RKO (cell line): ENCODE results near the gene SRMS.
A peak's percentile ranks its signal among the peaks of the same experiment; 100 is the strongest.

Source experiments
- DNase-seq: peaks from one replicate; pipeline ENCODE4 v3.0.0-alpha.2; 2016; ENCODE audit warnings: low spot score

Gene SRMS

GRCh38 chr20:63538204-63539091 lies 9.1 kb downstream of the SRMS start:
- peak; percentile 73 for DNase-seq

DNA sequence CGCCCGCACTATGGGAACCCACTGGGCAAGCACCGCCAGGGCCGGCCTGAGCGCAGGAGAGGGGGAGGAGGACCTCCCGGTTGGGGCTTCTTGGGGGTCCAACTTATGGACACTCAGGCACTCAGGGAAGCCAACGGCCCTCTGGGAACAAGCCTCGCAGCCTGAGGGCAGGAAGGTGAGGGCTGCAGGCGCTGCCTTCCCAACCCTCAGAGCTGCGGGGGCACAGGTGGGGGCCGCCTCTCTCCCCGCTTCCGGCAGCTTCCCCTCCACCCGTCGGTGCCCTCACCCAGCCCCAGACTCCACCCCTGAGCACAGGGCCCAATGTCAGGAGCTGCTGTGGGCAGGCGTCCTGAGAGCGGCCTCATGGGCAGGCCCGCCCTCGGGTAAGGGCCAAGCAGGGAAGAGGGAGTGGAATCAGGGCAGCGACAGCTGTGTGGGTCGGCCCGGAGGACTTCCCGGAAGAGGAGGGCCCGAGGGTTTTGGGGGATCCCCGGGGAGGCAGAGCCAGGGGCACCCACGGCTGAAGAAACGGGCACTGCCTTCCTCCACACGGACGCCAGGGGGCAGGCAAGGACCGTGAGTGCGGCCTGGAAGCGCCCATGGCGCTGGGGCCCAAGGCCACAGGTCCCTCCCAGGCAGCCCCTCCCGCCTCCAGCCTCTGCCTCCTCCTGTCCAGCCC lies 9.9 kb downstream of the SRMS start:
- peak; percentile 99 for DNase-seq

DNA sequence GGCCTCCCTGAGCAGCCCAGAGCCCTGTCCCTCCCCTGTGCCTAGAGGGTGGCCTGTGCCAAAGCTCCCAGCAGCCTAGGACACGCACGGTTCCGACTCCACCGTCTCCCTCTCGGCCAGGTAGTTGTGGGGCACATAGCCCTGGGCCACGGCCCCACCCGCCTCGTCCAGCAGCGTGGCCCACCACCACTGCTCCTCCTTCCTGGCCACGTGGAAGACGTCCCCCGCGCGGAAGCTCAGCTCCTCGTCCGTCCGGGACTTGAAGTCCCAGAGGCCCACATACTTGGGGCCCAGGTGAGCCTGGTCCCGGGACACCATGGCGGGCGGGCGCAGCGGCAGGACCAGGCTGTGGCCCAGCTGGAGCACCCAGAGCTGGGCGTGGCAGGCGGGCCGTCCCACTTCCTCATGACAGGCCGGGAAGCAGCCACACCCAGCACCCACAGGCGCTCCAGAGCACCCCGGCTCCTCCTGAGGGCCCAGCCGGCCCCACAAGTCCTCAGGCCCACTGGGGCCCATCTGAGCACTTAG lies 10.5 kb downstream of the SRMS start, which contains the start of gene PTK6:
PTK6 (minus strand) TSS at position 380 of the 528 bp plus-strand sequence; CDS start at position 318, 62 bp downstream.
- peak; percentile 87 for DNase-seq

DNA sequence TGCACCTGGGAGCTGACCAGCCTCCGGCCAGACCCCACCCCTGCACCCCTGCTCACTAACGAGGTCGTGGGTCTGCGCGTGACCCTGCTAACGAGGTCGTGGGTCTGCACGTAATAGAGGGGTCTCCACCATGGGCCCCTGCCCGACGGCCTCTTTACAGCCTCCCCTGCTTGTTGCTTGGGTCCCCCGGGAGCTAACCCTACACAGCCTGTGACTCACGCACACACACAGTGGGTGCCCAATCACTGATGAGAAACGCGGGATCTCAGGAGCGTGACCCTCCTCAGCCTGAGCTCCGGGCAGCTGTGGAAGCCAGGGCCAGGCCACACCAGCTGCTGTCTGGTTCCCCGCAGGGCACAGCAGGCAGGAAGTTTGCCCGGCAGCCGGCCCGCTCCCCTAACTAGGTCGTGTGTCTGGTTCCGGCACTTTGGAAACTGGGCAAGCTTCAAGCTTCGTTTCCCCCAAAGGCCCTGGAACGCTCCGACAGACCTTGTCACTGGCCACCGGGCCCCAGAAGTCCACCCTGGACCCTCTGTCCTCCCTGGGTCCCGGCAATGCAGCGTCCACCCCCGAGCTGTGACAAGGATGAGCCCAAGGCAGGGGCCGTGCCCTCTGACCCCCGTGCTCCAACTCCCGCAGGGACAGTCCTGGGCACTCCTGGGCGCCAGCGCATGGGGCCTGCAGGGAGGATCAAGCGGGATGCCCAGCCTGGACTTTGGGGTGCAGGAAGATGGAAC lies 11.1 kb downstream of the SRMS start:
- DNase-seq: peak; percentile 87

- DNase-seq: no peak
Measured at GRCh38 chr20:63534831-63535651, 12.5 kb downstream of the SRMS start.

DNA sequence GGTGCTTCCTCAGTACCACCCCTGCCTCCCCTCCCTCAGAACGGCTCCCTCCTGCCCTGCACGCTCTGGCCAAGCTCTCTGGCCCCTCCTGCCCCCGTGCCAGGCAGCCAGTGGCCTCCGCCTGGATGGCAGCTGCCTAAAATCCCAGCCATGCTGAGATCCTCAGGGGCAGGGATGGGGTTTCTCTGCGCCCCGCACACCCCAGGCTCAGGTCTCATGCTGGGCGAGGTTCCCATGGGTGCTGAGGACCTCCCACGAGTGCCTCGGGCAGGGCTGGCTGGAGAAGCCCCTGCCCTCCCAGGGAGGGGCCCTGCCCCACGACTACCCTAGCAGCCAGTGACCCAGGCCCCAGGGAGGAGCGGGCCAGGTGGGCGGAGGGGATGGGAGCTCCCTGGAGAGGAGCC lies 13.1 kb downstream of the SRMS start:
- no peak for DNase-seq

GRCh38 chr20:63533871-63534393 lies 13.6 kb downstream of the SRMS start:
- no peak for DNase-seq

- DNase-seq: no peak
Measured at GRCh38 chr20:63533388-63533787, 14.2 kb downstream of the SRMS start.

DNA sequence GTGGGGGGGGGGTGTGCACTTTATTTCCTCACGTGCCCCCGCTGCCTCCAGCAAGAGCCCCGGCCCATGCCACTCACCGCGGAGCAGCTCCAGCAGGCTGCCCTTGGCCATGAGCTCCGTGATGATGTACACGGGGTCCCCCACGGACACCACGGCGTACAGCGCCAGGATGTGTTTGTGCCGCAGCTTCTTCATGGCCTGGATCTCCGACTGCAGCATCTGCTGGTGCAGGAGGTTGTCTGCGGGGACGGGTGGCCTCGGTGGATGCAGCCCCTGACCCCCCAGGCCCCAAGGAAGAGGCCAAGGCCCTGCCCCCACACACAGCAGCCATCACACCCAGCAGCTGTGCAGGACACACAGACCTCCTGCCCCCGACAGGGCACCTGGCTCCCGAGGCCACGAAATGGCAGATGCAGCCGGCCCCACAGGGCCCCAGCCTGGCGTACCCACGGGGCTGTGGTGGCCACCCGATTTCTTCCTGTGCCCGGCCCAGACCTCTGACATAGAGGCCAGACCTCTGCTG lies 15.0 kb downstream of the SRMS start:
- no peak for DNase-seq

DNA sequence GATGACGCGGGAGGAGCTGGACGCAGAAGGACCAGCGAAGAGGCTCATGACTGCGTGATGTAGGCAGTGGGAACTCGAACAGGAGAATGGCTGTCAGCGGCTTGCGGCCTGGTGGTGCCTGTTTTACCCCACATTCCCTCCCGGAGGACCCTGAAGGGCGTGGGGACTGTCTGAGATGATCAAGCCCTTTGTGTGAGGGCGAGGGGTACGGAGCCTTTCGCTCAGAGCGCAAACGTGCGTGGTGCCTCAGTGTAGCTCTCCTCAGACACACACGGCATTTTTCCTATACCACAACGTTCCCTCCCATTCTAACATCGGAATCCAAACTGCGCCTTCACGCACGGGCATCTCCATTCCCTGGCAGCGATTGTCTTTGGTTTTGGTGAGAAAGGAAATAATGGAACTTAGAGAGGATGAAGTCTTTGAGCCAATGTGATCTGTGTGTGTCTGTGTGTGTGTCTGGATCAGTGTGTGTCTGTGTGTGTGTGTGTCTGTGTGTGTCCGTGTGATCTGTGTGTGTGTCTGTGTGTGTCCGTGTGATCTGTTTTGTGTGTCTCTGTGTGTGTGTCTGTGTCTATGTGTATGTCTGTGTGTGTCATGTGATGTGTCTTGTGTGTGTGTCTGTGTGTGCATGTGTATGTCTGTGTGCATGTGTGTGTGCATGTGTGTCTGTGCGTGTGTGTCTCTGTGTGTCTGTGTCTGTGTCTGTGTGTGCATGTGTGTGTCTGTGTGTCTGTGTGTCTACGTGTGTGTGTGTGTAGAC lies 15.7 kb downstream of the SRMS start:
- DNase-seq: no peak

- DNase-seq: no peak
Measured at GRCh38 chr20:63530788-63531160, 16.8 kb downstream of the SRMS start.

DNA sequence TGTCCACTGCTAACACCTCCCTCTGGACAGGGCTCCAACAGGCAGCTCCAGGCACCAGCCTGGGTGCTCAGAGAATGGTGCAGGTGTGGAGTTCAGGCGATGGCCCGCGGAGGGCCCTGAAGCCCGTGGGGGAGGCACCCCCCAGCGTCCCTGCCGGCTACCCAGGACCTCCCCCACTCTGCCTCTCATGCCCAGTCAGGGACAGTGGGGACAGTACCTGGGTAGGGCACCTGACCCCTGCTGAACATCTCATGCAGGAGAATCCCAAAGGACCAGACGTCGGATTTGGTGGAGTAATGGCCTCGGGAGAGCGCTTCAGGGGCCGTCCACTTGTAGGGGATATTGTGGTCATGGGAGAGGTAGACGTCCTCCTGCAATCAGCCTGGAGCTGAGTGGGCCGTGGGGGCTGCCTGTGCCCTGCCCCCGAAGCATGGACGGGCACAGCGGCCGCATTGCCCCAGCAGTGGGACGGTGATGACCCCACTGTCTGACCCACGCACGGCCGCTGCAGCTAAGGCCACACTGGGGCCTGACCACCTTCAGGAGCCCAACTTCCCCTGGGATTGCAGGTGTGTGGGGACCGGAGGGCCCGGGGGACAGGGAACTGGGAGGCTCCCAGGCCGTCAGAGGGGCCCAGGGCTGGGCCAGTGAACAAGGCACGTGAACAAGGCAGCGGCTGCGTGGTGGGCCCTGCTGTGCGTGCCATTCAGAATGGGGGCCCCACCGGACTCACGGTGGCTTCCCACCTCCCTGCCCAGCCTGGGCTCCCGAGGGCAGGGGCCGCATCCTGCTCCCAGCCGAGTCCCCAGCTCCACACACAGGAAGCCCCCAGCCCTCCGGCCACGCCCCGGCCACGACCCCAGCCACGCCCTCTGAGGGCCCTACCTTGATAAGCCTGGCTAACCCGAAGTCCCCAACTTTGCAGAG lies 17.4 kb downstream of the SRMS start:
- DNase-seq: no peak

- no peak for DNase-seq
Measured at GRCh38 chr20:63529180-63529860, 18.2 kb downstream of the SRMS start.

- DNase-seq: no peak
Measured at GRCh38 chr20:63527184-63527583, 20.4 kb downstream of the SRMS start.

DNA sequence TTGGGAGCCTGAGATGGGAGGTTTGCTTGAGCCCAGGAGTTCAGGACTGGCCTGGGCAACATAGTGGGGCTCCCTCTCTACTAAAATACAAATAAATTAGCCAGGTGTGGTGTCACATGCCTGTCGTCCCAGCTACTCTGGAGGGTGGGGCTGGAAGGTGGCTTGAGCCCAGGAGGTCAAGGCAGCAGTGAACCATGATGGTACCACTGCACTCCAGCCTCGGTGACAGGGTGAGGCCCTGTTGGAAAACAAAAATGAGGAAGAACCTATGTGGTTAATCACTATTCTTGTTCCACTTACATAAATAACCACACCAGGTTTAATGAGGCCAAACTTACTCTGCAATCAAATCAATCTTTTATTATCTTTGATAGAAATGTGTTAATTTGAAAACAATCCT lies 21.6 kb downstream of the SRMS start:
- DNase-seq: no peak

DNA sequence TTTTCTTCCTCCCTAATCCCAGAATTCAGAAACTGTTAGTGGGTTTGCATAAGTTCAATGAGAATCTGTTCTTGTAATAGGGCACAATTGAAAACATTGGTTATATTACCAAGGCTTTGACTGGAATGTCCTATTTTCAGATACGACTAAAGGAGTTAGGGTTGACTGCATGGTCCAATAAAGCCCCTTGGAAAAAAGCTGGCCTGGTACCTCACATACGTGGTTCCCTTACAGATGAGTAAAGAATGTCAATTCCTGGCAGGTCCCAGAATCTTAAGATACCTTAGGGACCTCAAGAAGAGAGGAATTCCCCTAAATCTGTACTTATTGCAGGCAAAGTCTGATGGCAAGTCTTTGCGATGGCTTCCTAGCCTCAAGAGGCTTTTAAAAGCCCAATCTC lies 22.4 kb downstream of the SRMS start:
- no peak for DNase-seq

DNA sequence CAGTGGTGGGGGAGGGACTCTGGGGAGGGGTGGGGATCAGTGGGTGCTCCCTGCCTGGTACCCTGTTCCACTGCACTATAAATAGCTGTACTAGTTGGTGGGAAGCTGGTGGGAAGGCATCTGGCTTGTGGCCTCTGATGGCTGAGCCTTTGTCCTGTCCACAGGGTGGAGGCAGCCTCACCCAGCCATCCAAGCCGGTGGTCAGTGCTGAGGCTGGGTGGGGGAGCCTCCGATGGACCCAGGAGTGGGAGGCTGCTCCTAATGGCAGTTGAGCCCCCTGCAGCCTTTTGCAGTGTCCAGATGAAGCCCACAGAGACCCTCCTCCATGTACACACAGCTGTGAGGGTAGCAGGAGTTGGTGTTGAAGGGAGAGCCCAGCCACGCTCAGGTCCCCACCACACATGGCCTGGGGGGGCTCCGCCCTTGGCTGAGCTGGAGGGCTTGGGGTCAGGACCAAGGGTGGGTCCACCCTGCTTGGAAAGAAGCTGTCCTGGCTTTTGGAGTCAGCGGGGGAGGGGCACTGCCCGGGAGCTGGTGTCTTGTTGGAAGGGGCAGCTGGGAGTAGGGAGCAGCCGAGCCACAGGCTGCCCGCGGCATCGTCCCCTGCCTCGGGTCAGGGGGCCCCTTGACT lies 24.5 kb downstream of the SRMS start:
- no peak for DNase-seq
